ENCODE data around the gene RPRD1B.

The RPRD1B gene

DNA sequence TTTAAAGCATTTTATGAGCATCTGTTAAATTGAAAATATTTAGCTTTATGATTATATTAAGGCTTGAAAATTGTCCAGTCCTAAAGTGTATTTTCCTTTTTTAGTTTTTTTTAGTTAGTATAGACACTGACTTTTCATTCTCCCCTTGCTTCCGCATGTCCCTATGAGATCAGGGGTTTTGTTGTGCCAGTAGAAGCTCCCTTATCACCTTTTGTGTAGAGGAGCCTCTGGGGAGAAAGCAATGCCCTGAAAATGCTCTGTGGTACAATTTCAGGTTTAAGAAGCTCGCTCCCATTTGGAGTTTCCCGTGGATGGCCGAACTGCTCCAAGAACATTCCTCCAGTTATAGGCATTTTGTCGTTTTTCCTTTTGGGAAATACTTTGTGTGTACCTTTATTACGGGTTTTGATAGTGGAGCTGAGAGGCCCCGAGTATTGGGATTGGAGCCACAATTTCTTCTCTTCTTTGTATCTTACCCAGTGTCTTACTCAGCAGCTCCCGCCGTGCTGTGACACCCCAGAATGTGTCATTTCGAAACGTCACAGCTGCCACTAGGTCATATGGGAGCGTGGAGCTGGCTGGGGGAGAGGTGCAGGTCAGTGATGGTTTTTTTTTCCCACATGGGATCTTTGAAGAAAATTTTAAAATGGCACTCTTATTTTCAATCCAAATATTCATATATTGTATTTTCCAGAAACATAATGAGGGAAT lies 49.9 kb downstream of the RPRD1B start:
- Histone ChIP-seq H3K9me3 (ENCODE audit: insufficient read depth, low read length, severe bottlenecking) (no peaks in the 10 kb centered on the region), H3K79me2 (ENCODE audit: insufficient read depth, low read length) (peaks cover 33% of the 10 kb centered on the region), H3K4me1 (ENCODE audit: insufficient read depth, low read length) (no peaks in the 10 kb centered on the region), H3K27me3 (ENCODE audit: insufficient read depth, low read length, poor library complexity) (no peaks in the 10 kb centered on the region), H3K4me3 (ENCODE audit: low read depth in 1 of 2, low read length in 2 of 2) (no peak overlapping the region), H3K36me3 (ENCODE audit: insufficient read depth, low read length) (peaks cover 84% of the 10 kb centered on the region), H4K20me1 (ENCODE audit: insufficient read depth, low read length) (peaks cover 21% of the 10 kb centered on the region; the same call in 1 of the 2 replicates), H3K9ac (ENCODE audit: low read depth, low read length) (no peak overlapping the region), H2AFZ (ENCODE audit: low read depth, low read length) (no peak overlapping the region), H3K4me2 (ENCODE audit: insufficient read depth, low read length) (no peak overlapping the region), H3K27ac (ENCODE audit: low read length) (no peak overlapping the region)
- no peak for DNase-seq
- ATAC-seq (ENCODE audit: insufficient read depth, low read depth), result no peak
- TF ChIP-seq, protein P1, sequence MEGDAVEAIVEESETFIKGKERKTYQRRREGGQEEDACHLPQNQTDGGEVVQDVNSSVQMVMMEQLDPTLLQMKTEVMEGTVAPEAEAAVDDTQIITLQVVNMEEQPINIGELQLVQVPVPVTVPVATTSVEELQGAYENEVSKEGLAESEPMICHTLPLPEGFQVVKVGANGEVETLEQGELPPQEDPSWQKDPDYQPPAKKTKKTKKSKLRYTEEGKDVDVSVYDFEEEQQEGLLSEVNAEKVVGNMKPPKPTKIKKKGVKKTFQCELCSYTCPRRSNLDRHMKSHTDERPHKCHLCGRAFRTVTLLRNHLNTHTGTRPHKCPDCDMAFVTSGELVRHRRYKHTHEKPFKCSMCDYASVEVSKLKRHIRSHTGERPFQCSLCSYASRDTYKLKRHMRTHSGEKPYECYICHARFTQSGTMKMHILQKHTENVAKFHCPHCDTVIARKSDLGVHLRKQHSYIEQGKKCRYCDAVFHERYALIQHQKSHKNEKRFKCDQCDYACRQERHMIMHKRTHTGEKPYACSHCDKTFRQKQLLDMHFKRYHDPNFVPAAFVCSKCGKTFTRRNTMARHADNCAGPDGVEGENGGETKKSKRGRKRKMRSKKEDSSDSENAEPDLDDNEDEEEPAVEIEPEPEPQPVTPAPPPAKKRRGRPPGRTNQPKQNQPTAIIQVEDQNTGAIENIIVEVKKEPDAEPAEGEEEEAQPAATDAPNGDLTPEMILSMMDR (IDR thresholded peaks at IDR 0.05; ENCODE audit: borderline replicate concordance, extremely low read depth, low read length, poor library complexity, severe bottlenecking), result no peak
- TF ChIP-seq EZH2 (IDR thresholded peaks at IDR 0.05; ENCODE audit: borderline replicate concordance, low read depth, low read length, severe bottlenecking), result no peak

DNA sequence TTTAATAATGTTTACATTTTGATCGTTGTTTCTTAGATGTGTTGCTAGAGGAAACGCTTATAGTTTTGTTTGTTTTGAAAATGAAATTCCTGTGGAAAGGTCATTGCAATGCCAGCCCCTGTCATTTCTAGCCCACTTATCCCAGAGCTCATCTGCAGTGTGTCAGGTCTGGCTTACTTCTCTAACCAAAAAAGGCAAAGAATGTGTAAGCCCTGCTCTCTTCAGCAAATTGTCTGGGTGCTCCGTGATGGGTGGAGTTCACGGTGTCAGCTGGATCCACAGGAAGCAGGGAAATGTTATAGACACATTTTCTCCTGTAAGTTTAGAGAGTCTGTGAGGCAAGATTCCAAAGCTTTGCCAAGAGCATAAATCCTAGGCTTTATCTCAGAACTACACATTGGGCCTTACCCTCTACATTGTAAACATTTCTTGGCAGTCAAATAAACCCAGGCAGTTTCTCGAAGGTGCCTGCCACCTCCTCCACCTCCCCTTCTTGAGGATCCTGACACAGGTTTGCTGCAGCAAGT lies 50.9 kb downstream of the RPRD1B start:
- H3K4me1 ChIP-seq (ENCODE audit: insufficient read depth, low read length), result no peaks in the 10 kb centered on the region
- no peak overlapping the region for H3K4me2 ChIP-seq (ENCODE audit: insufficient read depth, low read length)
- DNase-seq, result no peak
- H3K4me3 ChIP-seq (ENCODE audit: low read depth in 1 of 2, low read length in 2 of 2), result no peak overlapping the region
- no peak overlapping the region for H3K27ac ChIP-seq (ENCODE audit: low read length)
- H3K9ac ChIP-seq (ENCODE audit: low read depth, low read length), result no peak overlapping the region
- peaks cover 84% of the 10 kb centered on the region for H3K36me3 ChIP-seq (ENCODE audit: insufficient read depth, low read length)
- no peaks in the 10 kb centered on the region for H3K9me3 ChIP-seq (ENCODE audit: insufficient read depth, low read length, severe bottlenecking)
- peaks cover 25% of the 10 kb centered on the region for H3K79me2 ChIP-seq (ENCODE audit: insufficient read depth, low read length)
- H3K27me3 ChIP-seq (ENCODE audit: insufficient read depth, low read length, poor library complexity), result no peaks in the 10 kb centered on the region
- no peak overlapping the region for H2AFZ ChIP-seq (ENCODE audit: low read depth, low read length)
- TF ChIP-seq EZH2 (IDR thresholded peaks at IDR 0.05; ENCODE audit: borderline replicate concordance, low read depth, low read length, severe bottlenecking), result no peak
- TF ChIP-seq, protein P1 (IDR thresholded peaks at IDR 0.05; ENCODE audit: borderline replicate concordance, extremely low read depth, low read length, poor library complexity, severe bottlenecking), result no peak
- no peak for ATAC-seq (ENCODE audit: insufficient read depth, low read depth)
- H4K20me1 ChIP-seq (ENCODE audit: insufficient read depth, low read length), result peaks cover 21% of the 10 kb centered on the region; the same call in 1 of the 2 replicates

DNA sequence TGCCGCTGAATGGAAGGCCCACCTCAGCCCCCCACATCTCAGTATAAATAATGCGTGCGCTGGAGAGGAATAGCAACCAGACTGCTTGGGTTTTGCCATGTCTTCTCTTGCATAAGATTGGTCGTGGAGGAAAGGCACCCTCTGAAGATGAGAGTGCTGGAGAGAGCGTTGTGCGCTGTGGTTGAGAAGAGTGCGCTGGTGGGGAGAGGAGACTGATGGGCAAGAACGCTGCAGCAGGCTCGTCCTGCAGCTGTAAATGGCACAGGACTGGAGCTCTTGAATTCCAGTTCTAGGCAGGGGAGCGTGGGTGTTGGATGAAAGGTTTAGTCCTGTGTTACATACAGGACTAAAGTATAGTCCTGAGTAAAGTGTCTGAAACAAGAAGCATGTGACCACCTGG lies 51.5 kb downstream of the RPRD1B start:
- Histone ChIP-seq H3K27me3 (ENCODE audit: insufficient read depth, low read length, poor library complexity) (no peaks in the 10 kb centered on the region), H3K9me3 (ENCODE audit: insufficient read depth, low read length, severe bottlenecking) (no peaks in the 10 kb centered on the region), H2AFZ (ENCODE audit: low read depth, low read length) (no peak overlapping the region), H3K4me1 (ENCODE audit: insufficient read depth, low read length) (no peaks in the 10 kb centered on the region), H4K20me1 (ENCODE audit: insufficient read depth, low read length) (peaks cover 20% of the 10 kb centered on the region; the same call in 1 of the 2 replicates), H3K36me3 (ENCODE audit: insufficient read depth, low read length) (peaks cover 85% of the 10 kb centered on the region), H3K27ac (ENCODE audit: low read length) (no peak overlapping the region), H3K4me2 (ENCODE audit: insufficient read depth, low read length) (no peak overlapping the region), H3K9ac (ENCODE audit: low read depth, low read length) (no peak overlapping the region), H3K4me3 (ENCODE audit: low read depth in 1 of 2, low read length in 2 of 2) (no peak overlapping the region), H3K79me2 (ENCODE audit: insufficient read depth, low read length) (peaks cover 20% of the 10 kb centered on the region)
- ATAC-seq (ENCODE audit: insufficient read depth, low read depth) (no peak), DNase-seq (no peak)
- TF ChIP-seq, protein P1 (IDR thresholded peaks at IDR 0.05; ENCODE audit: borderline replicate concordance, extremely low read depth, low read length, poor library complexity, severe bottlenecking), result no peak
- no peak for TF ChIP-seq EZH2 (IDR thresholded peaks at IDR 0.05; ENCODE audit: borderline replicate concordance, low read depth, low read length, severe bottlenecking)

All from DND-41 (cell line).